GM21367 (cell line): ENCODE data around the gene NRF1.

Experiments
- ATAC-seq: cut with Tn5 transposase; IDR thresholded peaks from one replicate; pipeline ENCODE4 v1.9.1; 2021; ENCODE audit not compliant: unreplicated experiment

Gene NRF1

DNA sequence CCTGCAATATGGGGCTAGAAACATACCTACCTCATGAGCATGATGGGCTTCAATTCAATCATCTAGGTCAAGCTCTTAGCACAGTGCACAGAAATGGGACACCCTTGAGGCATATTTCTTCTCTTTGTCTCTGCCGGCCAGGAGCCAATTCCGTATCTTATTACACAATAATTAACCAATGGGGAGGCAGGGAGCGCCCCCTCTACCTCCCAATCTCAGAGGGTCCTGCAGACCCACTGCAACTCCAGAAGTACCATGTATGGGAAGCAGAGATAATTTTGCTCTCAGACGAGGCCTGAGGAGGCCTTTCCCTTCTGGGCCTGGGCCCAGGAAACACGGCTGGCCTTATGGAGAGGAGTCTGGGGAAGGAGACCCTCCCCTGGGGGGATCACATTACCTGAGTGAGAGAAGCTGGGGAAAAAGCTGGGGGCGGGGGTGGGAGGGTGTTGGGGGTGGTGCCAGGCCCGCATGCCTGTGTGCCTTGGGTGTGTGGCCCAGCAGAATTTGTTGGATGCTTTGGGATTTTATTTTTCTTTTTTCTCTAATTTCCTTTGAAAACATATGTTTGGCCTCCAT lies 185.8 kb downstream of the NRF1 start:
- ATAC-seq: no peak

- ATAC-seq: no peak
Observed at GRCh38 chr7:129798616-129799349, 187.3 kb downstream of the NRF1 start.

- no peak for ATAC-seq
Observed at GRCh38 chr7:129799350-129799955, 187.9 kb downstream of the NRF1 start.

GRCh38 chr7:129800901-129801300 lies 189.4 kb downstream of the NRF1 start:
- ATAC-seq: no peak

DNA sequence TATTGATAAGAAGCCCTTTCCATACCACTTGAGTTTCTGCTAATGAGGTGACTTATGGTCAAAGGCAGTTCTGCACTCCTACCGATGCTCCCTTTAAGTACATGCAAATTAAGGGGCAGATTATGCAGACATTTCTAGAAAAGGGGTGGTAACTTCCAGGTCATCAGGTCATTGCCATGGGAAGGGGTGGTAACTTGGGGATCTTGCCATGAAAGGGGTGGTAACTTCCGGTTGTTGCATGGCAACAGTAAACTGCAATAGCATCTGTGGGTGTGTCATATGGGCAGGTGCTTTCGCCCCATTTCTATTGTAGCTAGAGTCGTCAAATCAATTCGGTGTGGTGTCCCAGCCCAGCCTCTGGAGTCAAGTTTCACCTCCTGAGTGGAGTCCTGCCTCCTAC lies 190.4 kb downstream of the NRF1 start:
- no peak for ATAC-seq

- ATAC-seq: no peak
Observed at GRCh38 chr7:129803546-129804081, 192.1 kb downstream of the NRF1 start.

- no peak for ATAC-seq
Observed at GRCh38 chr7:129804111-129804889, 192.8 kb downstream of the NRF1 start.

GRCh38 chr7:129804890-129805719 lies 193.6 kb downstream of the NRF1 start:
- no peak for ATAC-seq
